Measurements from ENCODE around the gene UBE3C.
"Not testable (repeated sequence)": the region's sequence is repeated elsewhere in the genome, so short reads cannot be mapped to it uniquely, and the experiment has no call there.

UBE3C gene

GRCh38 chr7:157274094-157274634 is 135.4 kb downstream of the UBE3C start:
- not testable (repeated sequence) for DNase-seq

- no peak for DNase-seq
Measured at GRCh38 chr7:157274991-157275427, 136.3 kb downstream of the UBE3C start.

GRCh38 chr7:157276091-157276561 is 137.4 kb downstream of the UBE3C start:
- no peak for DNase-seq

- DNase-seq: no peak
Measured at GRCh38 chr7:157276731-157277562, 138.2 kb downstream of the UBE3C start.

GRCh38 chr7:157277568-157277967 is 138.8 kb downstream of the UBE3C start:
- DNase-seq: not testable (repeated sequence)

- no peak for DNase-seq
Measured at GRCh38 chr7:157278167-157278790, 139.6 kb downstream of the UBE3C start.

- no peak for DNase-seq
Measured at GRCh38 chr7:157278791-157279724, 140.3 kb downstream of the UBE3C start.

GRCh38 chr7:157279741-157280215 is 141.1 kb downstream of the UBE3C start:
- no peak for DNase-seq

- no peak for DNase-seq
Measured at GRCh38 chr7:157280216-157280841, 141.6 kb downstream of the UBE3C start.

- DNase-seq: no peak
Measured at GRCh38 chr7:157281221-157281998, 142.7 kb downstream of the UBE3C start.

- no peak for DNase-seq
Measured at GRCh38 chr7:157282141-157282801, 143.5 kb downstream of the UBE3C start.

GRCh38 chr7:157284229-157285014 is 145.7 kb downstream of the UBE3C start:
- no peak for DNase-seq

GRCh38 chr7:157291404-157292080 is 152.8 kb downstream of the UBE3C start:
- no peak for DNase-seq

- no peak for DNase-seq
Measured at GRCh38 chr7:157292258-157292657, 153.5 kb downstream of the UBE3C start.

GRCh38 chr7:157292770-157293412 is 154.2 kb downstream of the UBE3C start:
- DNase-seq: no peak

- DNase-seq: no peak
Measured at GRCh38 chr7:157293413-157293788, 154.7 kb downstream of the UBE3C start.

- no peak for DNase-seq
Measured at GRCh38 chr7:157294773-157295172, 156.0 kb downstream of the UBE3C start.

GRCh38 chr7:157295338-157295737 is 156.6 kb downstream of the UBE3C start:
- no peak for DNase-seq

GRCh38 chr7:157297185-157297584 is 158.5 kb downstream of the UBE3C start:
- no peak for DNase-seq
